ENCODE data around the gene KCND1. TPM values are rescaled to one million over a fixed set of nuclear protein-coding genes. Genes with fewer than 3 reads are reported as not detected.

Gene KCND1
- total and polyA plus RNA-seq, 2 experiments from 2014 or later, result 2.6 to 3.1 TPM

DNA sequence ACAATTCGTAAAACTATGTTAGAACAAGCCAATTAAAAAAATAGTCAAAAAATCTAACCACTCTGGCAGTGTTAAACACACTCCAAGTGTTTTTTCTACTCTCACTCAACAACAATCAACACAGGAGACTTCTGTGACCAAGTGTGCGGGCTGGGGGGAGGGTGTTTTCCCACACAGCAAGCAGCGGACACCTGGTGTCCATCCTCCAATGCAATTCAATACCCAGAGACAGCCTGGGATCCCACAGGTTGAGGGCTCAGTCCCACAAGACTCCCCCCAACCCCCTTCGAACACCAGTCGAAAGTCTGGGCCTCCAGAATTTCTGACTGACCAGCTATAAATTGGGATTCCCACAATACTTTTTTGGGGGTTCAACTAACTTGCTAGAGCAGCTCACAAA is 44.5 kb downstream of the KCND1 start:
- DNase-seq (ENCODE audit: low read depth in 1 of 2, low spot score in 1 of 2), result no peak
- no peak overlapping the region for H3K27ac ChIP-seq

DNA sequence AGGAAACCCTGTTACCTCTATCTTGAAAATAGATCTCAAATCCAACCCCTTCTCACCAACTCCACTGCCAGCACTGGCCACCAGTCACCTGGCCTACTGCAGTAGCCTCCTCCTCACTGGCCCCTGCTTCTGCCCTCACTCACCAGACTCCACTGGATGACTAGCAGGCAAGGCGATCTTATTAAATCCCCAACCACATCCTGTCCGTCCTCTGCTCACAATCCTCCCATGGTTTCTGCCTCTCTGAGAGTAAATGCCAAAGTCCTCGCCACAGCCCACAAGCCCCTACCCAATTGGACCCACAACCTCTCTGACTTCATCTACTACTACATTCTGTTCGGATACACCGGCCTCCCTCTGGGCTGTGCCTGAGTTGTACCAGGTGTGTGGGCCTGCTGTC is 47.4 kb downstream of the KCND1 start:
- TF ChIP-seq, protein P1, sequence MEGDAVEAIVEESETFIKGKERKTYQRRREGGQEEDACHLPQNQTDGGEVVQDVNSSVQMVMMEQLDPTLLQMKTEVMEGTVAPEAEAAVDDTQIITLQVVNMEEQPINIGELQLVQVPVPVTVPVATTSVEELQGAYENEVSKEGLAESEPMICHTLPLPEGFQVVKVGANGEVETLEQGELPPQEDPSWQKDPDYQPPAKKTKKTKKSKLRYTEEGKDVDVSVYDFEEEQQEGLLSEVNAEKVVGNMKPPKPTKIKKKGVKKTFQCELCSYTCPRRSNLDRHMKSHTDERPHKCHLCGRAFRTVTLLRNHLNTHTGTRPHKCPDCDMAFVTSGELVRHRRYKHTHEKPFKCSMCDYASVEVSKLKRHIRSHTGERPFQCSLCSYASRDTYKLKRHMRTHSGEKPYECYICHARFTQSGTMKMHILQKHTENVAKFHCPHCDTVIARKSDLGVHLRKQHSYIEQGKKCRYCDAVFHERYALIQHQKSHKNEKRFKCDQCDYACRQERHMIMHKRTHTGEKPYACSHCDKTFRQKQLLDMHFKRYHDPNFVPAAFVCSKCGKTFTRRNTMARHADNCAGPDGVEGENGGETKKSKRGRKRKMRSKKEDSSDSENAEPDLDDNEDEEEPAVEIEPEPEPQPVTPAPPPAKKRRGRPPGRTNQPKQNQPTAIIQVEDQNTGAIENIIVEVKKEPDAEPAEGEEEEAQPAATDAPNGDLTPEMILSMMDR (IDR thresholded peaks at IDR 0.05; ENCODE audit: low read depth, low read length), result no peak
- no peak overlapping the region for H3K4me3 ChIP-seq
- H3K36me3 ChIP-seq, result peaks cover 3% of the 10 kb centered on the region
- H3K9me3 ChIP-seq (ENCODE audit: low read depth), result no peaks in the 10 kb centered on the region
- peaks cover 4% of the 10 kb centered on the region for H3K4me1 ChIP-seq (ENCODE audit: low read depth)
- no peak for DNase-seq (ENCODE audit: low read depth in 1 of 2, low spot score in 1 of 2)
- no peak overlapping the region for H3K27ac ChIP-seq
- no peaks in the 10 kb centered on the region for H3K27me3 ChIP-seq

More for the DNA sequence above, 44.5 kb downstream of the KCND1 start:
- TF ChIP-seq, protein P1 (IDR thresholded peaks at IDR 0.05; ENCODE audit: low read depth, low read length), result no peak
- H3K4me3 ChIP-seq, result no peak overlapping the region
- H3K27me3 ChIP-seq, result no peaks in the 10 kb centered on the region
- no peaks in the 10 kb centered on the region for H3K9me3 ChIP-seq (ENCODE audit: low read depth)
- peaks cover 3% of the 10 kb centered on the region for H3K36me3 ChIP-seq
- H3K4me1 ChIP-seq (ENCODE audit: low read depth), result no peaks in the 10 kb centered on the region

GRCh38 chrX:48923771-48924170 is 47.9 kb downstream of the KCND1 start:
- TF ChIP-seq, protein P1 (IDR thresholded peaks at IDR 0.05; ENCODE audit: low read depth, low read length), result no peak
- Histone ChIP-seq H3K4me3 (no peak overlapping the region), H3K36me3 (peaks cover 3% of the 10 kb centered on the region), H3K27ac (no peak overlapping the region), H3K4me1 (ENCODE audit: low read depth) (peaks cover 4% of the 10 kb centered on the region), H3K9me3 (ENCODE audit: low read depth) (no peaks in the 10 kb centered on the region), H3K27me3 (no peaks in the 10 kb centered on the region)
- DNase-seq (ENCODE audit: low read depth in 1 of 2, low spot score in 1 of 2), result no peak

DNA sequence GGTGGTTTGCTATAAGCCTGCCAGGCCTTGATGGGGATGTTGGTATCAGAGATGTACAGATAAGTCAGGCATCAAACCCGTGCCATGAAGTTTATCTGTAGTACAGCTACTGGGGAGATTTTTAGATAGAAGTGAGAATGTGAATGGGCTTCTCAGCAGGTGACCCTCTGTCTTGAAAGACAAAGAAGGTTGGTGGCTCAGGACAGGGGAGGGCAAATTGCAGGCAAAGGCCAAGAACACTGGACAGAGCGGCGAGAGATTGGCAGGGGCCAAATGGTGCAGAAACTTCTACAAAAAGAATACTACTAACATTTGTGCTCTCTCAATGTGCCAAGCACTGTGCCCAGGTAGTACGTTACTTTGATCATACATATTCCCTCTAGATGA is 50.9 kb downstream of the KCND1 start:
- Histone ChIP-seq H3K27me3 (no peaks in the 10 kb centered on the region), H3K36me3 (no peaks in the 10 kb centered on the region), H3K27ac (no peak overlapping the region), H3K4me1 (ENCODE audit: low read depth) (peaks cover 7% of the 10 kb centered on the region), H3K4me3 (no peak overlapping the region), H3K9me3 (ENCODE audit: low read depth) (no peaks in the 10 kb centered on the region)
- no peak for DNase-seq (ENCODE audit: low read depth in 1 of 2, low spot score in 1 of 2)
- TF ChIP-seq, protein P1 (IDR thresholded peaks at IDR 0.05; ENCODE audit: low read depth, low read length), result no peak

- no peaks in the 10 kb centered on the region for H3K9me3 ChIP-seq (ENCODE audit: low read depth)
- DNase-seq (ENCODE audit: low read depth in 1 of 2, low spot score in 1 of 2), result no peak
- peak overlapping the region; percentile 70 for H3K4me3 ChIP-seq
- no peaks in the 10 kb centered on the region for H3K36me3 ChIP-seq
- TF ChIP-seq, protein P1 (IDR thresholded peaks at IDR 0.05; ENCODE audit: low read depth, low read length), result no peak
- H3K4me1 ChIP-seq (ENCODE audit: low read depth), result peaks cover 7% of the 10 kb centered on the region
- H3K27ac ChIP-seq, result peak overlapping the region; percentile 83
- no peaks in the 10 kb centered on the region for H3K27me3 ChIP-seq
These were observed 51.5 kb downstream of the KCND1 start for GRCh38 chrX:48919947-48920717.
